Breast epithelium (tissue), 4 donors: ENCODE results near the gene TRAPPC3. TPM values are rescaled to one million over a fixed set of nuclear protein-coding genes. Genes with fewer than 3 reads are reported as not detected.
A peak's percentile ranks its signal among the peaks of the same experiment; 100 is the strongest.

Experiments
- DNase-seq, 2 donors: peaks; one replicate each; pipeline ENCODE4 v3.0.0-alpha.2; 2019; ENCODE audit warnings: low spot score in 2 of 2
- H3K27ac ChIP-seq, 2 donors: fragments of 200-600 bp; sonication (generic) in 1 of 2; one replicate each; pipeline ENCODE4 v1.5.1; 2016 to 2019; ENCODE audit warnings: mild to moderate bottlenecking in 1 of 2
- H3K27me3 ChIP-seq, 2 donors: fragments of 200-600 bp; sonication (generic) in 1 of 2; one replicate each; pipeline versions ENCODE4 v1.5.1 to v1.6.0; 2017 to 2019; ENCODE audit warnings: control low read depth in 1 of 2, mild to moderate bottlenecking in 1 of 2
- H3K36me3 ChIP-seq: fragments of 200-600 bp; one replicate; pipeline ENCODE4 v1.5.1; 2019
- H3K4me1 ChIP-seq, 2 donors: fragments of 200-600 bp; sonication (generic); one replicate each; pipeline ENCODE4 v1.5.1; 2016 to 2019; ENCODE audit warnings: control low read depth in 1 of 2
- H3K4me3 ChIP-seq, 3 donors: fragments of 200-600 bp; sonication (generic); 1 replicate in 2 of 3; 2 replicates in 1 of 3; pipeline ENCODE4 v1.5.1; 2016 to 2019; ENCODE audit warnings: mild to moderate bottlenecking in 3 of 3, moderate library complexity in 2 of 3
- H3K9me3 ChIP-seq, 2 donors: fragments of 200-600 bp; sonication (generic) in 1 of 2; one replicate each; pipeline ENCODE4 v1.5.1; 2016 to 2019; ENCODE audit warnings: control low read depth in 1 of 2
- POLR2A ChIP-seq: fragments of 450-650 bp; IDR thresholded peaks from one replicate; pipeline ENCODE4 v1.6.1; 2016; ENCODE audit warnings: antibody characterized with exemption, mild to moderate bottlenecking, moderate library complexity
- POLR2AphosphoS5 ChIP-seq, 3 donors: sonication (generic); formaldehyde crosslinking; IDR thresholded peaks; one replicate each; pipeline ENCODE4 v1.6.1; 2017; ENCODE audit warnings: antibody characterized with exemption in 3 of 3
- intact Hi-C: fragments of 100-400 bp; cut with DNase I; formaldehyde crosslinking; loops from one replicate; pipeline ENCODE4 v1.15.1; 2023; ENCODE audit warnings: low total_unique reads
- total RNA-seq, 3 donors: library from RNA; depleted of rRNA; stranded (reverse); fragments of >200 nt; gene quantifications; one replicate each; pipeline ENCODE4 v1.1.0, GENCODE V29; 2016
- TF ChIP-seq, protein P1 (sequence below), 3 donors: fragments of 450-650 bp; IDR thresholded peaks; one replicate each; pipeline ENCODE4 v1.5.1; 2016 to 2017; ENCODE audit warnings: antibody characterized with exemption in 3 of 3, mild to moderate bottlenecking in 3 of 3, moderate library complexity in 3 of 3

The TRAPPC3 gene
- total RNA-seq, 3 donors from 2014 or later, result 107 to 118 (median 116) TPM

DNA sequence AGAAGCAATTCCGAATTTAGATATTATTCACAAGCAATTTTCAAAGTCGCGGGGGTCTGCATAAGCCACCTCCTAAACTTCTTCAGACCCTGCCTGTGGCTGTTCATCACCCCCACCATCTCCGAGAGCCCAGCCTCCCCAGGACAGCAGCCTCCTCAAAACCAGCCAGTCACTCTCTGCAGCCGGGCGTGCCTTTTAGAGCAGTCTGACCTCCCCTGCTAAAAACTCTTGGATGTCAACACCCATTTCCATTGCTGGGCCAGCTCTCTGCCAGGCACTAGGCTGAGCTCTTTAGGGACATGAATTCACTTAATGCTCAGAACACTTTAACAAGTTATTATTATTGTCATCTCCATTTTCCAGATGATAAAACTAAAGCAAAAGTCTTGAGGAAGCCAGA, 48.9 kb downstream of the TRAPPC3 start:
- Histone ChIP-seq H3K9me3 (no peaks in the 10 kb centered on the region), H3K27me3 (no peaks in the 10 kb centered on the region), H3K36me3 (no peaks in the 10 kb centered on the region), H3K27ac (no peak overlapping the region), H3K4me1 (no peaks in the 10 kb centered on the region), H3K4me3 (no peak overlapping the region)
- DNase-seq, result no peak
- TF ChIP-seq POLR2AphosphoS5 (IDR thresholded peaks at IDR 0.05) (no peak), POLR2A (no peak)
- TF ChIP-seq, protein P1, sequence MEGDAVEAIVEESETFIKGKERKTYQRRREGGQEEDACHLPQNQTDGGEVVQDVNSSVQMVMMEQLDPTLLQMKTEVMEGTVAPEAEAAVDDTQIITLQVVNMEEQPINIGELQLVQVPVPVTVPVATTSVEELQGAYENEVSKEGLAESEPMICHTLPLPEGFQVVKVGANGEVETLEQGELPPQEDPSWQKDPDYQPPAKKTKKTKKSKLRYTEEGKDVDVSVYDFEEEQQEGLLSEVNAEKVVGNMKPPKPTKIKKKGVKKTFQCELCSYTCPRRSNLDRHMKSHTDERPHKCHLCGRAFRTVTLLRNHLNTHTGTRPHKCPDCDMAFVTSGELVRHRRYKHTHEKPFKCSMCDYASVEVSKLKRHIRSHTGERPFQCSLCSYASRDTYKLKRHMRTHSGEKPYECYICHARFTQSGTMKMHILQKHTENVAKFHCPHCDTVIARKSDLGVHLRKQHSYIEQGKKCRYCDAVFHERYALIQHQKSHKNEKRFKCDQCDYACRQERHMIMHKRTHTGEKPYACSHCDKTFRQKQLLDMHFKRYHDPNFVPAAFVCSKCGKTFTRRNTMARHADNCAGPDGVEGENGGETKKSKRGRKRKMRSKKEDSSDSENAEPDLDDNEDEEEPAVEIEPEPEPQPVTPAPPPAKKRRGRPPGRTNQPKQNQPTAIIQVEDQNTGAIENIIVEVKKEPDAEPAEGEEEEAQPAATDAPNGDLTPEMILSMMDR (IDR thresholded peaks at IDR 0.05), result no peak
- intact Hi-C loops, result no loop called here

DNA sequence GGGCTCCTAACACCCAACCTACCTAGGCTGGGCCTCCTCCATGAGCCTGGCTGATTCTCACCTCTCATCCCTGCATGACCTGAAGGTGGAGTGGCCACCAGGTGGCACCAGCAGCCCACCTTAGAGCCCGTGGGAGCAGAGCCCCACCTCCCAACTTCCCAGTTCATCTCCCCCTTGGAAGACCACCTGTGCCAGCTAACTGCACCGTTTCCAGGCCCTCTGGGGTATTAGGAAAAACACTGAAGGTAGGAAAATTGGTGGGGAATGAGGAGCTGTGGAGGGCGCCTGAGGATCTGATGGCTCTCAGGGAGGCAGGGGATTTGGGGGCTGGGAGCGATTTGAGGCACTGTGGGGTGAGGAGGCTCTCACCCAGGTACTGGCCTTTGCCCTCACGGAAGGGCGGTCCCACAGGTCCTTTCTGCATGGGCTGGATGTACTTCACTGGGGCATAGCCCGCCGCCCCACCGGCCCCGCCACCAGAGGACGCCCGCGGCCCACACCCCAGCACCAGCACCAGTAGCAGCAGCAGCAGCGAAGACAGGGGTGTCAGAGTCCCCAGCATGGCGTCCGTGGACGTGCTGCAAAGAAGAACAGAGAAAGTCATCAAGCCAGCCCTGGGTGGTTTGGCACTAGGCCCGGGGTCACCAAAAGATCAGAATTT, 49.5 kb downstream of the TRAPPC3 start:
- Histone ChIP-seq H3K4me3 (peak overlapping the region in 1 of 3 donors; percentile 39), H3K36me3 (no peaks in the 10 kb centered on the region), H3K27me3 (no peaks in the 10 kb centered on the region), H3K27ac (peak overlapping the region in 1 of 2 donors; percentile 15), H3K4me1 (peaks cover 0 to under 1% of the 10 kb centered on the region in 2 donors), H3K9me3 (no peaks in the 10 kb centered on the region)
- peak; percentile 64 to 77 for DNase-seq
- intact Hi-C loops, result loop anchor here (5.0 kb wide), 2 partner anchors 187 to 1842 kb away; no protein-coding TSS in a partner anchor
- TF ChIP-seq, protein P1 (IDR thresholded peaks at IDR 0.05), result peak; percentile 87 to 92 (median 91)
- TF ChIP-seq POLR2AphosphoS5 (IDR thresholded peaks at IDR 0.05), result peak in 1 of 3 donors; percentile 25
- TF ChIP-seq POLR2A, result no peak

DNA sequence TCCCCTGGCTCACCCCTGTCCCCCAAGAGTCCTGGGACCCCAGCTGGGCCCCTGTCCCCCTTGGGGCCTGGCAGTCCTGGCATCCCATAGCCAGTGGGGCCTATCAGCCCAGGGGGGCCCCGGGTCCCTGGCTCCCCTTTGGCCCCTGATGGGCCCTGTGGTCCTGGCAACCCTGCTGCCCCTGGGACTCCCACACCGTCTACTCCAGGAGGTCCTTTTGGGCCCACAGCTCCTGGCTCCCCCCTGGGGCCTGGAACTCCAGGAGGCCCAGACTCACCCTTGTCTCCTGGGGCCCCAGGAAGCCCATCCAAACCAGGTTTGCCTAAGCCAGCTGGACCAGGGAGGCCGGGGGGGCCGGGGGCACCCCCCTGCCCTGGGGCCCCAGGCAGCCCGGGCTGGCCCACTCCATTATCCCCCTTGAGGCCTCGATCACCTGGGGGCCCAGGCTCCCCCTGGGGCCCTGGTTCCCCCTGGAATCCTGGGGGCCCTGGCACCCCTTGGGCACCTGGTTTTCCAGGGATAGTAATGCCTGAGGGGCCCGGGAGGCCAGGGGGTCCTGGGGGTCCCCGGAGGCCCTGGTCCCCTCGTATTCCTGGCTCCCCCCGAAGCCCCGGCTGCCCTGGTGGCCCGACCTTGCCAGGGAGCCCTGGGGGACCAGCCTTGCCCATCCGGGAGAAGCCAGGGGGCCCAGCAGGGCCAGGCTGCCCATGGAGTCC, 50.5 kb downstream of the TRAPPC3 start:
- H3K27ac ChIP-seq, result no peak overlapping the region
- TF ChIP-seq POLR2A (no peak), POLR2AphosphoS5 (IDR thresholded peaks at IDR 0.05) (no peak)
- TF ChIP-seq, protein P1 (IDR thresholded peaks at IDR 0.05), result no peak
- H3K4me3 ChIP-seq, result no peak overlapping the region
- intact Hi-C loops, result loop anchor here (5.0 kb wide), 2 partner anchors 188 to 1843 kb away; no protein-coding TSS in a partner anchor
- H3K4me1 ChIP-seq, result peaks cover 0 to 9% of the 10 kb centered on the region in 2 donors
- H3K27me3 ChIP-seq, result no peaks in the 10 kb centered on the region
- H3K9me3 ChIP-seq, result no peaks in the 10 kb centered on the region
- no peaks in the 10 kb centered on the region for H3K36me3 ChIP-seq
- no peak for DNase-seq

DNA sequence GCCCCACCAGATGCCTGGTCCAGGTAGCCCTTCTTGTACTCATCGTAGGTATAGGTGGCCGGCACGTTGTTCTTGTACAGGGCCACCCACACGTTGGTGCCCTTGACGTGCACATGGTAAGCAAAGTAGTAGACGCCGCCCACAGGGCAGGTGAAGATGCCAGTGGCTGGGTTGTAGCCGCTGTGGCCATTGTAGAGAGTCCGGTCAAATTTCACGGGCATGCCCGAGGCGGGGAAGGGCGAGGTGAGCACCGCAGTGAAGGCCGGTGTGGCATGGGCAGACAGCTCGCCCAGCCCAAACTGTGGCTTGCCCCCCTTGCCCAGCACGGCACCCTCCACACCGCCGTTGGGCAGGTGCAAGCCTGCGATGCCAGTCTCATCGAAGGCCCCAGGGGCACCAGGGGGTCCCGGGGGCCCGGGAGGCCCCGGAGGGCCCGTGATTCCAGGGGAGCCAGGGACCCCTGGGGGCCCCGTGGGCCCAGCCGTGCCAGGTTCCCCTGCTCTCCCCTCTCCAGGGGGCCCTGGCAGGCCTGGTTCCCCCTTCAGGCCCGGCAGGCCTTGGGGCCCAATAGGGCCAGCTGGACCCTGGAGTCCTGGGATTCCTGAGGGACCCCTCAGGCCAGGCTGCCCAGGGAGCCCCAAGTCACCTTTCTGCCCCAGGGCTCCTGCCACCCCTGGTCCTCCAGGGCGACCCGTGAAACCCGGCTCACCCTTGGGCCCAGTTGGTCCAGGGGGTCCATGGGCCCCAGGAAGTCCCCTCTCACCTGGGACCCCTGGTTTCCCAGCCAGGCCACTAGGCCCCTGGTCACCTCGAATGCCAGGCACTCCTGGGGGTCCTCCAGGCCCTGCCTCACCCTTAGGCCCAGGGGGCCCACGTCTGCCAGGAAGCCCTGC, 51.3 kb downstream of the TRAPPC3 start:
- H3K27ac ChIP-seq, result no peak overlapping the region
- TF ChIP-seq POLR2AphosphoS5 (IDR thresholded peaks at IDR 0.05) (no peak), POLR2A (no peak)
- TF ChIP-seq, protein P1 (IDR thresholded peaks at IDR 0.05), result no peak
- H3K9me3 ChIP-seq, result no peaks in the 10 kb centered on the region
- intact Hi-C loops, result loop anchor here (5.0 kb wide), 2 partner anchors 189 to 1844 kb away; no protein-coding TSS in a partner anchor
- DNase-seq, result no peak
- H3K4me1 ChIP-seq, result peaks cover 0 to 17% of the 10 kb centered on the region in 2 donors
- H3K27me3 ChIP-seq, result no peaks in the 10 kb centered on the region
- no peak overlapping the region for H3K4me3 ChIP-seq
- no peaks in the 10 kb centered on the region for H3K36me3 ChIP-seq
